GM08714 (cell line): ENCODE measurements around the gene CD96.

Experiments used
- H3K4me3 ChIP-seq: fragments of 200-500 bp; sonication (Bioruptor generic); 2 replicates; pipeline ENCODE4 v1.5.1; 2014; ENCODE audit warnings: mild to moderate bottlenecking, low read length, inconsistent platforms
- ZNF274 ChIP-seq: IDR thresholded peaks from 2 replicates; pipeline ENCODE4 v1.6.1; 2012; ENCODE audit warnings: mild to moderate bottlenecking, low read depth, low read length

Gene CD96

GRCh38 chr3:111684640-111685039 is 142.6 kb downstream of the CD96 start:
- H3K4me3 ChIP-seq: no peak overlapping the region
- TF ChIP-seq ZNF274: no peak

GRCh38 chr3:111688190-111688800 is 146.3 kb downstream of the CD96 start:
- TF ChIP-seq ZNF274: no peak
- H3K4me3 ChIP-seq: no peak overlapping the region

- TF ChIP-seq ZNF274: no peak
- H3K4me3 ChIP-seq: no peak overlapping the region
These were observed 148.2 kb downstream of the CD96 start for GRCh38 chr3:111690242-111690641.

- no peak for TF ChIP-seq ZNF274
- no peak overlapping the region for H3K4me3 ChIP-seq
These were observed 149.4 kb downstream of the CD96 start for GRCh38 chr3:111691293-111691909.

DNA sequence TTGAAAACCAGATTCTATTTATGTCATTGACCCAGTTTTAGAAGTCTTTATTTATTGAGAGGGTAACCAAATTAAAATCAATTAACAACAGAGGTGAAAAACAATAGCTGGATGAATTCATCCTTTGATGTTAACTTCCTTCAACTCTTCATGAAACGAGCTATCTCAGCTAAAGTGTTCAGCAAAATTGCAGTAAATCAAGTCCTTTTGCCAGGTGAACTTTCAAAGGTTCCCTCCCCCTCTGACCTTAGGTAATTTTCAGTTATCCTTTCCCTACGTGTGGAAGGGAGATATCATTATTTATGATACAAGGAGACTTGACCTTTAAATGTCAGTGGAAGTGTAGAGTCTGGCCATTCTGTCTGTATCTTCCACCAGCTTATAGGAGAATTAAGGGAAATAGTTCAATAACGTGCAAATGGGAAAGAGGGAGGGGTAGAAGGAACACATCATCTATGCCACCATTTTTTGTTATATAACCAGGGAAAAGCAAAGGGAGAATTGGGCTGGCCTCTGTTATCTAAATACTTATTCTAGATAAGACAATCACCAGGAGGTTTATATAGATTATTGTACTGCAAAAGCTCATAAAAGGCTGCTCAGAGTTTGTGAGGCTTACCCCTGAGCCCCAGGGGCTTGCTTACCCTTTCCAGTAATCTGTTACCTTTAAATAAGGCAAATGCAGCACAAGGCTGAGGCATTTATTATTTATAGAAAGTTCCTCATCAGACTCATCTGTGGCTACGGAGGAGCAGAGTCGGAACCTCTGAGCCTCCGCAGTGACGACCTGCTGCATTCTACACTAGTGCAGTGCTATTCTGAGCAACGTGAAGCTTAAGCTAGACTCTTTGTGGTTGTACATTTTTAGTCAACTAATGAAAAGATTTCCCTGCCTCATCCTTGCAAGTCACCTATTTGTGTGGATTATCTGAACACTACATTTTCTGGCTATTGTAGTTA is 150.9 kb downstream of the CD96 start:
- TF ChIP-seq ZNF274: no peak
- H3K4me3 ChIP-seq: no peak overlapping the region

DNA sequence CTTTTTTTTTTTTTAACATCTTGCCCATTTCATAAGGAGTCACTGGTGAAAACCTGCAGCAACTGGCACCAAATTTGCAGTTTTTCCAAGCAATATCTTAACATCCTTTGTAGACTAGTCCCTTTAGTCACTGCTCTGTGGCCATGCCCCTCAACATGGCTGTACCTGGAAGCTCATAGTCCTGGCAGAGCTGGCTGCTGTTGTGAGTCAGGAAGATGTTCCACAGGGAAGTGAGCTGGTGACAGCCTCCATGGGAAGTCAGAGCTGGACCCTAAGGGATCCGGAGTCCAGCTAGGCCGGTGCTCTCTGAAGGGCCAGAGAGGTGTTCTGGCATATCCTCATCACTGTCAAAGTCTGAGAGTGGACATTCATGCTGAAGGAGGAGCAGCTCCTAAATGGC is 152.5 kb downstream of the CD96 start:
- no peak overlapping the region for H3K4me3 ChIP-seq
- no peak for TF ChIP-seq ZNF274

DNA sequence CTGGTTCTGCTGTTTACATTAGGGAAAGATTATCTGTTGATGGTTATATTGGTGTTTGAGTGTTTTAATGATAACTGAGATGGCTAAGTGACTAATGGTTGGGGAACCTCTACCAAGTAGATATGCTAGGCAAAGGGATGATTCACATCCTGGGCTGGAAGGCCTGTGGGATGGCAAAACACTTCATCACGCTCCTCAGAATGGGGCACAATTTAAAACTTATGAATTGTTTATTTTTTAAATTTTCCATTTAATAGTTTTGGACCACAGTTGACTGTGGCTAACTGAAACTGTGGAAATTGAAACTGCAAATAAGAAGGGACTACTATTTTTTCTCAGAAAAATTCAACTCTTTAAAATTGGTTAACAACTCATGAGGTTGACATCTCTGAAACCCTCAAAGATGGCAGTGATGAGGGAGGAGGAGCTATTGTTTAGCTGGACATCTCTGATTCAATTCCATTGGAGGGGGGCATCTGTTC is 153.7 kb downstream of the CD96 start:
- no peak for TF ChIP-seq ZNF274
- no peak overlapping the region for H3K4me3 ChIP-seq

DNA sequence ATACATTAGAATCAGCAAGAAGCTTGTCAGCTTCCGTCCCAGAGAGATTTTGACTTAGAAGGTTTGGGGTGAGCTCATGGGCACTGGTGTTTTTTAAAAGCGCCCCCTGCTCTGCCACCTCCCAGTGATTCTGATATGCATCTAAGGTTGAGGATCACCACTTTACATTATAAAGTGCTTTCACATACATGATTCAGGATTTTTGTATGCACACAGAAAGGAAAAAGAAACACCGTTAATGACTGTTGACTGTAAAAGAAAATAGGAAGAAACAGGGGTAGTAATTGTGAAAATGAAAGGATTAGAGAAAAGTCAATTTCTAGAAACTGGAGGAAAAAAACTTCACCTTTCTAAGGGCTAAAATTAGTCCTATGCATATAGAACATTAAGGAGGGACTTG is 158.1 kb downstream of the CD96 start:
- TF ChIP-seq ZNF274: no peak
- no peak overlapping the region; the same call in 1 of the 2 replicates for H3K4me3 ChIP-seq

GRCh38 chr3:111701292-111701906 is 159.4 kb downstream of the CD96 start:
- no peak for TF ChIP-seq ZNF274
- no peak overlapping the region for H3K4me3 ChIP-seq
